OCI-LY7 (cell line): ENCODE results near the gene NABP2. TPM values are rescaled to one million over a fixed set of nuclear protein-coding genes. Genes with fewer than 3 reads are reported as not detected.

ENCODE experiments used
- BruUV-seq: library from RNA; stranded (reverse); fragments of 400-500 nt; replicated peaks from 2 replicates; lab custom pipeline; 2021; lab: Mats Ljungman, UMichigan
- CTCF ChIA-PET: fragments of 300-600 bp; sonication (Branson Sonifier 250); formaldehyde crosslinking; loops from one replicate; lab custom pipeline; 2022; ENCODE audit warnings: antibody characterized with exemption; ENCODE audit not compliant: unreplicated experiment; lab: Charles Lee
- POLR2A ChIA-PET: fragments of 300-600 bp; sonication (Branson Sonifier 250); formaldehyde crosslinking; loops from one replicate; lab custom pipeline; 2022; ENCODE audit warnings: antibody characterized with exemption; lab: Charles Lee
- DNase-seq: peaks from one replicate; pipeline ENCODE4 v3.0.0-alpha.2; 2015; ENCODE audit warnings: low spot score
- H2AFZ ChIP-seq: fragments of 200-600 bp; sonication (generic), shearing (Covaris generic); 2 replicates; pipeline ENCODE4 v1.6.1; 2014; ENCODE audit warnings: mild to moderate bottlenecking, antibody characterized with exemption, low read length, moderate library complexity
- H3K27ac ChIP-seq: fragments of 200-600 bp; sonication (generic); 2 replicates; pipeline ENCODE4 v1.5.1; 2014; ENCODE audit warnings: mixed run types, low read depth, mild to moderate bottlenecking, moderate library complexity, low read length, inconsistent platforms; ENCODE audit not compliant: poor library complexity, severe bottlenecking
- H3K36me3 ChIP-seq: fragments of 200-600 bp; sonication (generic); 2 replicates; pipeline ENCODE4 v1.6.1; 2014; ENCODE audit warnings: mild to moderate bottlenecking, antibody characterized with exemption, low read length, moderate library complexity, mixed read lengths; ENCODE audit not compliant: insufficient read depth
- H3K4me1 ChIP-seq: fragments of 200-600 bp; sonication (generic); 2 replicates; pipeline ENCODE4 v1.5.1; 2014; ENCODE audit warnings: mild to moderate bottlenecking, low read length; ENCODE audit not compliant: insufficient read depth, poor library complexity, severe bottlenecking
- H3K4me2 ChIP-seq: fragments of 200-600 bp; sonication (generic); 2 replicates; pipeline ENCODE4 v1.6.1; 2014; ENCODE audit warnings: mild to moderate bottlenecking, low read length
- H3K4me3 ChIP-seq: fragments of 200-600 bp; sonication (generic); 2 replicates; pipeline ENCODE4 v1.5.1; 2014; ENCODE audit warnings: mild to moderate bottlenecking, low read depth, low read length; ENCODE audit not compliant: poor library complexity, severe bottlenecking
- H3K79me2 ChIP-seq: fragments of 200-600 bp; sonication (generic); 2 replicates; pipeline ENCODE4 v1.6.1; 2016; ENCODE audit warnings: low read depth, mild to moderate bottlenecking, low read length, moderate library complexity, mixed read lengths; ENCODE audit not compliant: insufficient read depth
- H3K9me2 ChIP-seq: fragments of 200-600 bp; sonication (generic); 2 replicates; pipeline ENCODE4 v1.6.1; 2016; ENCODE audit warnings: mild to moderate bottlenecking, low read length, mixed read lengths; ENCODE audit not compliant: insufficient read depth
- H3K9me3 ChIP-seq: fragments of 200-600 bp; sonication (generic); 2 replicates; pipeline ENCODE4 v1.6.1; 2014; ENCODE audit warnings: mild to moderate bottlenecking, mixed run types, low read length, mixed read lengths
- H4K20me1 ChIP-seq: fragments of 200-600 bp; sonication (generic); 2 replicates; pipeline ENCODE4 v1.6.1; 2014; ENCODE audit warnings: mild to moderate bottlenecking, antibody characterized with exemption, low read length, moderate library complexity, mixed read lengths; ENCODE audit not compliant: insufficient read depth
- CTCF ChIP-seq: fragments of 200-600 bp; sonication (generic); conservative IDR thresholded peaks from 2 replicates; pipeline ENCODE4 v1.5.1; 2014; ENCODE audit warnings: mild to moderate bottlenecking, antibody characterized with exemption, low read length, moderate library complexity, mixed read lengths
- EZH2phosphoT487 ChIP-seq: fragments of 200-600 bp; sonication (generic); IDR thresholded peaks from 2 replicates; pipeline ENCODE4 v1.6.1; 2018; ENCODE audit warnings: low read depth, borderline replicate concordance, mild to moderate bottlenecking, mixed run types, antibody characterized with exemption, low read length, moderate library complexity, mixed read lengths
- intact Hi-C: fragments of 100-400 bp; cut with micrococcal nuclease; formaldehyde crosslinking; loops from one replicate; pipeline ENCODE4 v1.10.0; 2022; ENCODE audit not compliant: unreplicated experiment
- total RNA-seq, 2 experiments: library from RNA; depleted of rRNA in 1 of 2; stranded (reverse); fragments of >200 nt in 1 of 2; shearing (Covaris generic) in 1 of 2; gene quantifications; 2 replicates each; pipeline ENCODE4 v1.2.3, GENCODE V29; 2014 to 2022

NABP2 gene
- total RNA-seq, 2 experiments from 2014 or later = 37.5 to 61.1 TPM

DNA sequence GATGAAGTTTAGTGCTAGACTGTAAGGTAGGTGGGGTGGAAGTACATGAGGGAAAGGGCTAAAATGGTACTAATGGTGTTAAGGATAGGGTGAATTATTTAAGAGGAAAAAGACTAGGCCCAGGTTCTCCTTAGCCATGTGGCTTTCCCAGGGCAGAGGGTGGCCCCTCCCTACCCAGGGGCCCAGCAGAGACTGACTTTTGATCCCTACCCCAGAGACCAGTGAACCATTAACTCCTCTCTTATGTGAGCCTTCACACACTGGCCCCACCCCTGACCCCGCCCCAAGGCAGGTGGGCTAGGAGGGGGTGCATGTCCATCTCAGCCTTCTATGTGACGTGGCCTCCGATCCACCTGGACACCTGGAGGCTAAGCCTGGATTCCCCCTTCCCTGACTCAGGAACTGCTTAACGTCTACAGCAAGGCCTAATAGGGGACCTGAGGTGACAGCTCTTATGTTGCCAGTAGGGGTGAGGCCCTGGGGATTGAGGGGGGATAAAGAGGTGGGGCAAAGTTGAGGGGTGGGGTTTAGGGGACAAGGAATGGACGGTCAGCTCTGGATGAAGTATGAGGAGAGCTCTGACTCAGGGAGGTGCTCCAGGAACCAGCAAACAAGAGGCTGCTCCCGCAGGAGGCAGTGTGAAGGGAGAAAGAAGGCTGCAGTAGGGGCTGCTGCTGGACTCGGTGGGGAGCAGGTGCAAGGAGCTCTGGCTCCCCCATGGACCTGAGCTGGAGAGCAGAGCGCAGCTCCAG, 6.5 kb downstream of the NABP2 start:
- BruUV-seq = no TSS peak
- Histone ChIP-seq H2AFZ (no peak overlapping the region), H3K36me3 (no peaks in the 10 kb centered on the region; the same call in 1 of the 2 replicates), H3K9me2 (no peaks in the 10 kb centered on the region), H3K4me3 (no peak overlapping the region), H3K4me2 (no peak overlapping the region), H3K79me2 (no peaks in the 10 kb centered on the region), H4K20me1 (no peaks in the 10 kb centered on the region), H3K9me3 (no peaks in the 10 kb centered on the region), H3K27ac (no peak overlapping the region), H3K4me1 (no peaks in the 10 kb centered on the region)
- ChIA-PET POLR2A (interaction anchor here (0.7 to 1.1 kb wide), 2 partner anchors 8 to 22 kb away, joined by 3 to 8 read pairs; no protein-coding TSS in a partner anchor), CTCF (interaction anchor here (0.6 kb wide), 2 partner anchors 234 to 1849 kb away, joined by 4 read pairs; no protein-coding TSS in a partner anchor)
- TF ChIP-seq CTCF = no peak
- TF ChIP-seq EZH2phosphoT487 = no peak
- intact Hi-C loops = no loop called here
- DNase-seq = no peak

- no peak for DNase-seq
- Histone ChIP-seq H4K20me1 (no peaks in the 10 kb centered on the region), H3K9me2 (no peaks in the 10 kb centered on the region), H3K36me3 (no peaks in the 10 kb centered on the region; the same call in 1 of the 2 replicates), H3K27ac (no peak overlapping the region), H3K4me3 (no peak overlapping the region), H2AFZ (no peak overlapping the region), H3K4me1 (no peaks in the 10 kb centered on the region), H3K4me2 (no peak overlapping the region), H3K79me2 (no peaks in the 10 kb centered on the region), H3K9me3 (no peaks in the 10 kb centered on the region)
- intact Hi-C loops = no loop called here
- ChIA-PET POLR2A (interaction anchor here (0.7 to 1.1 kb wide), 2 partner anchors 9 to 22 kb away, joined by 3 read pairs; partner anchors contain the start of gene RNF41), CTCF (interaction anchor here (0.6 kb wide), 1 partner anchor 233 kb away, joined by 4 read pairs; no protein-coding TSS in a partner anchor)
- TF ChIP-seq EZH2phosphoT487 = no peak
- TF ChIP-seq CTCF = no peak
- no TSS peak for BruUV-seq
Observed at GRCh38 chr12:56231184-56231582, 7.0 kb downstream of the NABP2 start.
